OCI-LY7 (cell line): ENCODE data around the gene PARD3B.

Experiments
- CTCF ChIP-seq: fragments of 200-600 bp; sonication (generic); conservative IDR thresholded peaks from 2 replicates; pipeline ENCODE4 v1.5.1; 2014; ENCODE audit warnings: mild to moderate bottlenecking, antibody characterized with exemption, low read length, moderate library complexity, mixed read lengths
- EZH2phosphoT487 ChIP-seq: fragments of 200-600 bp; sonication (generic); IDR thresholded peaks from 2 replicates; pipeline ENCODE4 v1.6.1; 2018; ENCODE audit warnings: low read depth, borderline replicate concordance, mild to moderate bottlenecking, mixed run types, antibody characterized with exemption, low read length, moderate library complexity, mixed read lengths

GRCh38 chr2:204717591-204717990 is 172.3 kb downstream of the PARD3B start:
- TF ChIP-seq CTCF (no peak), EZH2phosphoT487 (no peak)
